ENCODE results near the gene C20orf141.

C20orf141 gene

DNA sequence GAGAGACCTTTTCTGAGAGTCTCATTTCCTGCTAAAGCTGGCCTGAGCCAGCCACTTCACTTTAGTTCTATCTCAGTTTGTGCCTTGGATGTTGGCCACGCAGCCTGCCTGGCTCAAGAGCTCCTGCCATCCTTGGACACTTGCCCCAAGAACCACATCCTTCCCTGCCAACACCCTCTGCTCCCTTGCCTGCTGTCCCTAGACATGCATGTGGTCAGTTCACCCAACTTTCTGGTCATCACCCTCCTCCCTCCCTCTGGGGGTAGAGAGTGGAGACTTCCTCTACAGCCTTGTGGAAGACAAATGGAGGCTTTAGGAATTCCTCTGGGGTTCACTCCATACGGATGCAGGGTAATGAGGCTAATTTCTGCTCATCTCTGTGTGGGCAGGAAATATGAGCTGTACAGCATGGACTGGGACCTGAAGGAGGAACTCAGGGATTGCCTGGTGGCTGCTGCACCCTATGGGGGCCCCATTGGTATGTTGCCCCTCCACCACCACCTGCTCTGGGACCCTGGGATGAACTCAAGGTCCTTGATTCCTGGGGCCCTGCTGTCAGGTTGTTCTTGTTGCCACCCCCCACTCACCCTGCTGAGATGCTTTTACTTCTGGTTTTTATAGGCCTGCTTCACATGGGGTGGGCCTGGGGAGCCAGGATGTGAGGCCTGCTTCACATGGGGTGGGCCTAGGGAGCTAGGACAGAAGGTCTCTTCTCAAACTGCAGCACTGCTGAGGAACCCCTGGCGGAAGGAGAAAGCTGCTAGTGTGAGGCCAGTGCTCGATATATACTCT lies 44.7 kb downstream of the C20orf141 start:
- Mint-ChIP-seq H3K4me3 (no peak overlapping the region), H3K36me3 (ENCODE audit: low read depth) (peaks cover 5% of the 10 kb centered on the region), H3K27ac (no peak overlapping the region), H3K4me1 (peaks cover 15% of the 10 kb centered on the region), H3K9me3 (no peaks in the 10 kb centered on the region), H3K27me3 (ENCODE audit: low read depth, poor library complexity) (peaks cover 2% of the 10 kb centered on the region)
- DNase-seq, result no peak
- no peak for TF ChIP-seq CTCF (IDR thresholded peaks at IDR 0.05)

DNA sequence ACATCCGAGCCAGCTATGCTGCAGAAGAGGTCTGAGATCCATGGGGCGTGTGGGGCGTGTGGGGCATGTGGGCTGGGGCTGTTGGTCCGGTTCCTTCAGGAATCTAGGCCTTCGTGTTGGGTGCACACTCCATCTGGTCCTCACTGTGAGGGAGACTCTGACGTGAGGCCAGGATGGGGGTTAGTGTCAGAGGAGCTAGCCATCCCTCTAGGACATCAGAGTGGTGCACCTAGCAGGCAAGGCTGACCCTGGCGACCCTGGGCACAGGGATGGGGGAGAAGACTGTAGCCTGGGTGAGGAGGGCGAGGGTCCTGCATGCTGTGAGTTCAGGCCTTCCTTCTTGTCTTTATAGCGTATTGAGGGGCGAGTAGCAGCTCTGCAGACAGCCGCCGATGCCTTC lies 49.8 kb downstream of the C20orf141 start:
- no peak for TF ChIP-seq CTCF (IDR thresholded peaks at IDR 0.05)
- Mint-ChIP-seq H3K36me3 (ENCODE audit: low read depth) (peaks cover 17% of the 10 kb centered on the region), H3K27ac (no peak overlapping the region), H3K27me3 (ENCODE audit: low read depth, poor library complexity) (peaks cover 4% of the 10 kb centered on the region), H3K4me3 (no peak overlapping the region), H3K9me3 (no peaks in the 10 kb centered on the region), H3K4me1 (peaks cover 12% of the 10 kb centered on the region)
- DNase-seq, result no peak

DNA sequence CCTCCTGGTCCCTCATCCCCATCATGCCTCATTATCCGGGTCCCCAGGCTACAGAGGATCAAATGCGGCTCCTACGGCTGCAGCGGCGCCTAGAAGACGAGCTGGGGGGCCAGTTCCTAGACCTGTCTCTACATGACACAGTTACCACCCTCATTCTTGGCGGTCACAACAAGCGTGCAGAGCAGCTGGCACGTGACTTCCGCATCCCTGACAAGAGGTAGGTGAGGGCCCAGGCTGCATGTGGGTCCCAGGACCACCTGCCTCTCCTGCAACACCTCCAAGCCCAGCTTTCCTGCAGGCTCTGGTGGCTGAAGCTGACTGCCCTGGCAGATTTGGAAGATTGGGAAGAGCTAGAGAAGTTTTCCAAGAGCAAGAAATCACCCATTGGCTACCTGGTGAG lies 50.3 kb downstream of the C20orf141 start:
- H3K27me3 Mint-ChIP-seq (ENCODE audit: low read depth, poor library complexity), result peaks cover 6% of the 10 kb centered on the region
- H3K9me3 Mint-ChIP-seq, result no peaks in the 10 kb centered on the region
- no peak for TF ChIP-seq CTCF (IDR thresholded peaks at IDR 0.05)
- no peak overlapping the region for H3K27ac Mint-ChIP-seq
- peaks cover 12% of the 10 kb centered on the region for H3K4me1 Mint-ChIP-seq
- no peak for DNase-seq
- no peak overlapping the region for H3K4me3 Mint-ChIP-seq
- H3K36me3 Mint-ChIP-seq (ENCODE audit: low read depth), result peaks cover 17% of the 10 kb centered on the region
